Effector memory CD8-positive, alpha-beta T cell (primary cell): ENCODE measurements around the gene RBM44.
"Not testable (repeated sequence)": the region's sequence is repeated elsewhere in the genome, so short reads cannot be mapped to it uniquely, and the experiment has no call there.

Source experiments
- ATAC-seq: fragments of 150-1000 bp; cut with Tn5 transposase; replicated peaks from 2 replicates; pipeline ENCODE4 v1.10.0; 2021; ENCODE audit warnings: mild to moderate bottlenecking, moderate library complexity
- DNase-seq, 3 experiments: peaks; one replicate each; pipeline ENCODE4 v3.0.0; 2021
- H3K27ac Mint-ChIP-seq, 2 donors: one replicate each; pipeline ENCODE4 v1.8.0; 2022; ENCODE audit warnings: mild to moderate bottlenecking in 2 of 2, mixed read lengths in 2 of 2, moderate library complexity in 2 of 2
- H3K27me3 Mint-ChIP-seq, 2 donors: one replicate each; pipeline ENCODE4 v1.8.0; 2022; ENCODE audit warnings: mixed read lengths in 2 of 2
- H3K36me3 Mint-ChIP-seq: one replicate; pipeline ENCODE4 v1.8.0; 2022; ENCODE audit warnings: mild to moderate bottlenecking, moderate library complexity, mixed read lengths; ENCODE audit not compliant: insufficient read depth
- H3K4me1 Mint-ChIP-seq, 2 donors: one replicate each; pipeline ENCODE4 v1.8.0; 2022; ENCODE audit warnings: low read depth in 2 of 2, mixed read lengths in 2 of 2
- H3K4me3 Mint-ChIP-seq, 2 donors: one replicate each; pipeline ENCODE4 v1.8.0; 2022; ENCODE audit warnings: mild to moderate bottlenecking in 2 of 2, mixed read lengths in 2 of 2, moderate library complexity in 2 of 2
- H3K9me3 Mint-ChIP-seq, 2 donors: one replicate each; pipeline ENCODE4 v1.8.0; 2022; ENCODE audit warnings: mixed read lengths in 2 of 2

Gene RBM44

GRCh38 chr2:237863689-237864443, 65.3 kb downstream of the RBM44 start:
- H3K9me3 Mint-ChIP-seq, result no peaks in the 10 kb centered on the region
- H3K27me3 Mint-ChIP-seq, result peaks cover 34 to 73% of the 10 kb centered on the region in 2 donors
- DNase-seq (no peak), ATAC-seq (no peak)
- H3K4me3 Mint-ChIP-seq, result no peak overlapping the region
- H3K27ac Mint-ChIP-seq, result no peak overlapping the region
- H3K4me1 Mint-ChIP-seq, result peaks cover 4 to 5% of the 10 kb centered on the region in 2 donors
- no peaks in the 10 kb centered on the region for H3K36me3 Mint-ChIP-seq

- Mint-ChIP-seq H3K27ac (no peak overlapping the region), H3K27me3 (peaks cover 37 to 73% of the 10 kb centered on the region in 2 donors), H3K36me3 (no peaks in the 10 kb centered on the region), H3K9me3 (no peaks in the 10 kb centered on the region), H3K4me3 (no peak overlapping the region), H3K4me1 (peaks cover 8 to 11% of the 10 kb centered on the region in 2 donors)
- DNase-seq, result no peak
- ATAC-seq, result no peak
These were observed 65.9 kb downstream of the RBM44 start for GRCh38 chr2:237864444-237864931.

DNA sequence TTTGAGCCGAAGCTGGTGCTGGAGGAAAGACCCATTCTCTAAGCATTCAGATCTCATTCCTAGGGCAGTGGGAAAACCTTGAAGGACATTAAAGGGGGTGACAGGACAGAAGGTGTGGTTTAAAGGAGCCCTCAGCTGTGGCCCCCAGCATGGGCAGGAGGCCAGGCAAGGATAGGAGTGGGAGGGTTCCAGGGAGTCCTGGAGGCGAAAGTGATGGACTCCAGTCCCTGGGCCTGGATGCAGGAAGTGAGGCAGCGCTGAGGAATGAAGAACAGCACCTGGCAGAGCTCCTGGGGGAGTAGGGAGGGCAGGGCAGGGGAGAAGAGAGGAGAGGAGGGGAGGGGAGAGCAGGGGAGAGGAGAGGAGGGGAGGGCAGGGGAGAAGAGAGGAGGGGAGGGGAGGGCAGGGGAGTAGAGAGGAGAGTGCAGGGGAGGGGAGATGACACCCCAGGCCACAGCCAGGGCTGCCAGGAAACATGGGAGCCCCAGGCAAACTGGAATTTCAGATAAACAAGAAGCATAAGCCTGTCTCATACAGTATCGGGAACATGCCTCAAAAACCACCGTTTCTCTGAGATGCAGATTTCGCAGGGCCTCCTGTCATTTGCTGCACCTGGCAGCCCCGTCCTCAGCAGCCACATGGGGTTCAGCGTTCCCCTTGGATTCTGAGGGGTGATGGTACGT, 66.5 kb downstream of the RBM44 start:
- no peaks in the 10 kb centered on the region for H3K36me3 Mint-ChIP-seq
- H3K4me1 Mint-ChIP-seq, result peaks cover 9 to 11% of the 10 kb centered on the region in 2 donors
- H3K27me3 Mint-ChIP-seq, result peaks cover 41 to 75% of the 10 kb centered on the region in 2 donors
- no peak overlapping the region for H3K4me3 Mint-ChIP-seq
- no peak for DNase-seq
- no peak for ATAC-seq
- H3K9me3 Mint-ChIP-seq, result no peaks in the 10 kb centered on the region
- no peak overlapping the region for H3K27ac Mint-ChIP-seq

DNA sequence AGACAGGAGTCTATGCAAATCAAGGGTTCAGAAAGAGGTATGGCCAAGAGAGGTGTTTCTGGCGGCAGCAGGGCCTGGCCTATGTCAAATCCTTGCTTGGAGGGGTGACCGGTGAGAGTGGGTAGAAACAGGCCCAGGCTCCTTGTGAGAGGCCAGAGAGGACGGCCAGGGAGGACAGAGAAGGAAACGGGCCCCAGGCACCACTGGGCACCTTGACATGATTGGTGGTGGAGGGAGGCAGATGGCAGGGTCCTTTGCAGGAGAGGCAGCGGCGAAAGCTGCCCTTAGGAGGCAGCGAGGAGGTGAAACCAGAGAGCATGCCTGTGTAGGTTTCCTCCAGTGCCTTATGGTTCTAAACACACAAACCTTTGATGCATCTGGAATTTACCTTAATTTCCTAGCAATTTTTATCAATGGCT, 67.1 kb downstream of the RBM44 start:
- ATAC-seq (no peak), DNase-seq (no peak)
- H3K9me3 Mint-ChIP-seq, result no peaks in the 10 kb centered on the region
- H3K36me3 Mint-ChIP-seq, result no peaks in the 10 kb centered on the region
- H3K27me3 Mint-ChIP-seq, result peaks cover 41 to 75% of the 10 kb centered on the region in 2 donors
- no peak overlapping the region for H3K27ac Mint-ChIP-seq
- peaks cover 9 to 11% of the 10 kb centered on the region in 2 donors for H3K4me1 Mint-ChIP-seq
- no peak overlapping the region for H3K4me3 Mint-ChIP-seq

GRCh38 chr2:237866101-237866621, 67.6 kb downstream of the RBM44 start:
- Mint-ChIP-seq H3K4me3 (no peak overlapping the region), H3K4me1 (peaks cover 9 to 11% of the 10 kb centered on the region in 2 donors), H3K27me3 (peaks cover 41 to 77% of the 10 kb centered on the region in 2 donors), H3K9me3 (no peaks in the 10 kb centered on the region), H3K36me3 (no peaks in the 10 kb centered on the region), H3K27ac (no peak overlapping the region)
- no peak for ATAC-seq
- no peak for DNase-seq

GRCh38 chr2:237867465-237867864, 68.9 kb downstream of the RBM44 start:
- no peak for ATAC-seq
- peaks cover 9 to 11% of the 10 kb centered on the region in 2 donors for H3K4me1 Mint-ChIP-seq

GRCh38 chr2:237868074-237868473, 69.5 kb downstream of the RBM44 start:
- not testable (repeated sequence) for H3K9me3 Mint-ChIP-seq, H3K27ac Mint-ChIP-seq, ATAC-seq, DNase-seq, H3K36me3 Mint-ChIP-seq, H3K4me3 Mint-ChIP-seq
- Mint-ChIP-seq H3K4me1 (peaks cover 9 to 11% of the 10 kb centered on the region in 2 donors), H3K27me3 (peaks cover 47 to 83% of the 10 kb centered on the region in 2 donors)

More at GRCh38 chr2:237867465-237867864, 68.9 kb downstream of the RBM44 start:
- Mint-ChIP-seq H3K36me3 (no peaks in the 10 kb centered on the region), H3K4me3 (no peak overlapping the region), H3K27me3 (peaks cover 47 to 87% of the 10 kb centered on the region in 2 donors), H3K9me3 (no peaks in the 10 kb centered on the region), H3K27ac (no peak overlapping the region)
- no peak for DNase-seq

GRCh38 chr2:237868631-237869342, 70.2 kb downstream of the RBM44 start:
- H3K9me3 Mint-ChIP-seq, result no peaks in the 10 kb centered on the region
- no peak for DNase-seq
- H3K27ac Mint-ChIP-seq, result no peak overlapping the region
- ATAC-seq, result no peak
- H3K36me3 Mint-ChIP-seq, result no peaks in the 10 kb centered on the region
- no peak overlapping the region for H3K4me3 Mint-ChIP-seq
- H3K27me3 Mint-ChIP-seq, result peaks cover 47 to 88% of the 10 kb centered on the region in 2 donors
- peaks cover 9 to 11% of the 10 kb centered on the region in 2 donors for H3K4me1 Mint-ChIP-seq

DNA sequence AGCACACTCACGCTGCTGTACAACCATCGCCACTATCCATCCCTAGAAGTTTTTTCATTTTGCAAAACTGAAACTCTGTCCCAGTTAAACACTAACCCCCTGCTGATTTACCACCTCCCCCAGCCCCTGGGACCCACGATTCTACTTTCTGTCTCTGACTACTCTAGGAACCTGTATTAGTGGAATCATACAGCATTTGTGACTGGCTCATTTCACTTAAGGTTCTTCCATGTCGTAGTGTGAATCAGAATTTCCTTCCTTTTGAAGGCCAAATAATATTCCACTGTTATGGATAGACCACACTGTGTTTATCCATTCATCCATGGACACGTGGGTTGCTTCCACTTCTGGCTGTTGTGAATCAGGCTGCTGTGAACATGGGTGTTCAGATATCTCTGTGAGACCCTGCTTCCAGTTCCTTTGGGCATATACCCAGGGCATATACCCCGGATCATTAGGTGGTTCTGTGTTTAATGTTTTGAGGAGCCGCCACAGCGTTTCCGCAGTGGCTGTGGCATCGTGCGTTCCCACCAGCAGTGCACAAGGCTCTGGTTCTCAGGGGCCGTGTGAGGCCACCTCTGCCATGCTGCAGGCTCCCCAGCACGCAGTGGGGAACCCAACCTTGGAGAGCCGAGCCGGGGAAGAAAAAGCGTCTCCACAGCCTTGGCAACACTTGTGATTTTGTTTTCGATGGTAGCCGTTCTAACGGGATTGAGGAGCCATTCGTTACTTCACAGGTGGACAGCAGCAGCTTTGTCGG, 70.9 kb downstream of the RBM44 start:
- no peaks in the 10 kb centered on the region for H3K9me3 Mint-ChIP-seq
- DNase-seq (no peak), ATAC-seq (no peak)
- peaks cover 44 to 88% of the 10 kb centered on the region in 2 donors for H3K27me3 Mint-ChIP-seq
- H3K4me1 Mint-ChIP-seq, result peaks cover 11% of the 10 kb centered on the region in 2 donors
- H3K4me3 Mint-ChIP-seq, result no peak overlapping the region
- H3K27ac Mint-ChIP-seq, result no peak overlapping the region
- no peaks in the 10 kb centered on the region for H3K36me3 Mint-ChIP-seq

- DNase-seq, result no peak
- Mint-ChIP-seq H3K4me3 (no peak overlapping the region), H3K27me3 (peaks cover 42 to 88% of the 10 kb centered on the region in 2 donors), H3K4me1 (peaks cover 11% of the 10 kb centered on the region in 2 donors), H3K9me3 (no peaks in the 10 kb centered on the region), H3K27ac (no peak overlapping the region), H3K36me3 (no peaks in the 10 kb centered on the region)
- no peak for ATAC-seq
These were observed 71.5 kb downstream of the RBM44 start for GRCh38 chr2:237870126-237870525.

- Mint-ChIP-seq H3K9me3 (no peaks in the 10 kb centered on the region), H3K4me3 (no peak overlapping the region), H3K36me3 (no peaks in the 10 kb centered on the region), H3K27me3 (peaks cover 42 to 79% of the 10 kb centered on the region in 2 donors), H3K27ac (peak overlapping the region in 1 of 2 donors; percentile 47), H3K4me1 (peaks cover 11% of the 10 kb centered on the region in 2 donors)
- ATAC-seq (no peak), DNase-seq (no peak)
These were observed 72.4 kb downstream of the RBM44 start for GRCh38 chr2:237870754-237871651.
